SK-N-SH (cell line): ENCODE measurements around the gene MYO19. TPM values are rescaled to one million over a fixed set of nuclear protein-coding genes. Genes with fewer than 3 reads are reported as not detected.

Experiments
- CTCF ChIA-PET: fragments of 300-600, 350-600 bp; formaldehyde crosslinking; extraction: SDS; loops from one replicate; lab custom pipeline; 2021; lab: Yijun Ruan, JAX
- POLR2A ChIA-PET: fragments of 350-600 bp; sonication (Branson Sonifier 250); formaldehyde crosslinking; extraction: SDS; loops from one replicate; lab custom pipeline; 2020; ENCODE audit warnings: antibody characterized with exemption, inconsistent platforms; lab: Yijun Ruan, JAX
- DNase-seq: peaks from one replicate; pipeline ENCODE4 v3.0.0; 2012
- H2AFZ ChIP-seq: fragments of 200-600 bp; sonication (generic); 2 replicates; pipeline ENCODE4 v1.8.1; 2016; ENCODE audit warnings: antibody characterized with exemption, mild to moderate bottlenecking, low read depth
- H3F3A ChIP-seq: fragments of 200-600 bp; sonication (generic); replicated peaks from 2 replicates; pipeline ENCODE3; 2016; ENCODE audit warnings: antibody characterized with exemption, mild to moderate bottlenecking; ENCODE audit not compliant: insufficient read depth
- H3K27ac ChIP-seq, 2 experiments: fragments of 200-500 bp in 1 of 2; fragments of 200-600 bp in 1 of 2; sonication (Bioruptor generic) in 1 of 2; sonication (generic), shearing (Covaris generic) in 1 of 2; 2 replicates each; pipeline versions ENCODE4 v1.5.1 to v1.6.1; 2014 to 2016; ENCODE audit warnings: low read depth in 2 of 2, inconsistent platforms in 1 of 2, low read length in 1 of 2, mild to moderate bottlenecking in 1 of 2, mixed read lengths in 1 of 2
- H3K27me3 ChIP-seq: fragments of 200-600 bp; sonication (generic), shearing (Covaris generic); 2 replicates; pipeline ENCODE4 v1.6.1; 2016; ENCODE audit warnings: mixed run types; ENCODE audit not compliant: insufficient read depth
- H3K36me3 ChIP-seq, 2 experiments: fragments of 200-500 bp in 1 of 2; fragments of 200-600 bp in 1 of 2; sonication (Bioruptor generic) in 1 of 2; sonication (generic) in 1 of 2; replicated peaks in 1 of 2; 2 replicates each; pipeline versions ENCODE3 to v1.5.1; 2014 to 2016; ENCODE audit warnings: low read length in 1 of 2, mild to moderate bottlenecking in 1 of 2; ENCODE audit not compliant: insufficient read depth in 2 of 2, control insufficient read depth in 1 of 2
- H3K4me1 ChIP-seq, 2 experiments: fragments of 200-500 bp in 1 of 2; fragments of 200-600 bp in 1 of 2; sonication (Bioruptor generic) in 1 of 2; sonication (generic), shearing (Covaris generic) in 1 of 2; 2 replicates each; pipeline versions ENCODE4 v1.5.1 to v1.6.1; 2014 to 2016; ENCODE audit warnings: low read depth in 1 of 2, low read length in 1 of 2, mixed run types in 1 of 2; ENCODE audit not compliant: insufficient read depth in 2 of 2, control insufficient read depth in 1 of 2
- H3K4me2 ChIP-seq: fragments of 200-600 bp; sonication (generic), shearing (Covaris generic); 2 replicates; pipeline ENCODE4 v1.6.1; 2017; ENCODE audit warnings: mixed run types
- H3K4me3 ChIP-seq, 2 experiments: fragments of 200-500 bp in 1 of 2; fragments of 200-600 bp in 1 of 2; sonication (Bioruptor generic) in 1 of 2; sonication (generic), shearing (Covaris generic) in 1 of 2; 2 replicates each; pipeline versions ENCODE4 v1.5.1 to v1.8.1; 2014 to 2016; ENCODE audit warnings: low read depth in 2 of 2, inconsistent platforms in 1 of 2, low read length in 1 of 2, mild to moderate bottlenecking in 1 of 2, mixed read lengths in 1 of 2, moderate library complexity in 1 of 2
- H3K79me2 ChIP-seq: fragments of 200-600 bp; sonication (generic); 2 replicates; pipeline ENCODE4 v1.8.1; 2017; ENCODE audit warnings: mild to moderate bottlenecking; ENCODE audit not compliant: insufficient read depth
- H3K9ac ChIP-seq: fragments of 200-600 bp; sonication (generic); 2 replicates; pipeline ENCODE4 v1.6.1; 2017; ENCODE audit warnings: mixed run types
- H3K9me2 ChIP-seq: fragments of 200-600 bp; sonication (generic); 2 replicates; pipeline ENCODE4 v1.6.1; 2017; ENCODE audit warnings: mixed run types
- H3K9me3 ChIP-seq: fragments of 200-600 bp; sonication (generic); 2 replicates; pipeline ENCODE4 v1.6.1; 2017; ENCODE audit warnings: mixed run types, mild to moderate bottlenecking, moderate library complexity
- H4K20me1 ChIP-seq: fragments of 200-600 bp; sonication (generic); 2 replicates; pipeline ENCODE4 v1.6.1; 2017; ENCODE audit warnings: mild to moderate bottlenecking, mixed run types; ENCODE audit not compliant: insufficient read depth
- CHD2 ChIP-seq: fragments of 150-350 bp; IDR thresholded peaks from 2 replicates; pipeline ENCODE4 v1.6.1; 2018; ENCODE audit warnings: low read length; ENCODE audit not compliant: partially characterized antibody
- ELF1 ChIP-seq: IDR thresholded peaks from 2 replicates; pipeline ENCODE4 v1.4.0; 2012
- EP300 ChIP-seq, 2 experiments: IDR thresholded peaks; 2 replicates each; pipeline versions ENCODE4 v1.4.0 to v1.6.1; 2012; ENCODE audit warnings: borderline replicate concordance in 1 of 2, low read depth in 1 of 2, low read length in 1 of 2
- EZH2phosphoT487 ChIP-seq: fragments of 200-600 bp; sonication (generic); IDR thresholded peaks from 2 replicates; pipeline ENCODE4 v1.6.1; 2017; ENCODE audit warnings: low read depth, mixed run types, mild to moderate bottlenecking, antibody characterized with exemption, moderate library complexity, borderline replicate concordance
- FOSL2 ChIP-seq: IDR thresholded peaks from 2 replicates; pipeline ENCODE4 v1.4.0; 2012; ENCODE audit warnings: low read depth, mild to moderate bottlenecking, moderate library complexity, borderline replicate concordance
- FOXJ3 ChIP-seq: sonication (generic); formaldehyde crosslinking; IDR thresholded peaks from 2 replicates; pipeline ENCODE4 v1.5.1; 2020; ENCODE audit warnings: mild to moderate bottlenecking, missing genetic modification reagents
- FOXM1 ChIP-seq: IDR thresholded peaks from 2 replicates; pipeline ENCODE4 v1.4.0; 2012; ENCODE audit warnings: low read depth, mild to moderate bottlenecking
- GABPA ChIP-seq: IDR thresholded peaks from 2 replicates; pipeline ENCODE4 v1.4.0; 2012; ENCODE audit warnings: low read depth, mild to moderate bottlenecking
- GATA2 ChIP-seq: sonication (generic); formaldehyde crosslinking; IDR thresholded peaks from 2 replicates; pipeline ENCODE4 v1.5.0; 2020; ENCODE audit warnings: mild to moderate bottlenecking, missing genetic modification reagents
- NFIC ChIP-seq: IDR thresholded peaks from 2 replicates; pipeline ENCODE4 v1.4.0; 2012; ENCODE audit warnings: borderline replicate concordance
- PBX3 ChIP-seq: IDR thresholded peaks from 2 replicates; pipeline ENCODE4; 2012
- RAD21 ChIP-seq: IDR thresholded peaks from 2 replicates; pipeline ENCODE4 v1.6.1; 2012; ENCODE audit warnings: mild to moderate bottlenecking, low read length
- RFX5 ChIP-seq: IDR thresholded peaks from 2 replicates; pipeline ENCODE4 v1.6.1; 2012; ENCODE audit warnings: mild to moderate bottlenecking, improper control_type of control experiment, low read length
- RXRA ChIP-seq: IDR thresholded peaks from 2 replicates; pipeline ENCODE4 v1.4.0; 2012; ENCODE audit warnings: low read depth, mild to moderate bottlenecking, borderline replicate concordance
- SMC3 ChIP-seq: IDR thresholded peaks from 2 replicates; pipeline ENCODE4 v1.6.1; 2012; ENCODE audit warnings: low read depth, low read length, improper control_type of control experiment
- TAF1 ChIP-seq: IDR thresholded peaks from 2 replicates; pipeline ENCODE4 v1.6.1; 2012; ENCODE audit warnings: low read depth, mild to moderate bottlenecking, low read length, moderate library complexity, borderline replicate concordance
- TCF12 ChIP-seq: IDR thresholded peaks from 2 replicates; pipeline ENCODE4 v1.4.0; 2012
- YY1 ChIP-seq: IDR thresholded peaks from 2 replicates; pipeline ENCODE4 v1.4.0; 2012; ENCODE audit warnings: low read depth, mild to moderate bottlenecking
- WGBS: methylation state at CpG from one replicate; pipeline ENCODE4 v1.1.6; 2017; ENCODE audit warnings: low lambda C conversion rate; 5-methylcytosine and 5-hydroxymethylcytosine counted together
- polyA plus RNA-seq, 3 experiments: library from polyadenylated mRNA; depleted of rRNA; stranded (reverse); fragments of >200 nt; gene quantifications; 2 replicates each; pipeline ENCODE4 v1.2.3, GENCODE V29; 2012
- TF ChIP-seq, protein P1 (sequence below): fragments of 150-350 bp; IDR thresholded peaks from 2 replicates; pipeline ENCODE4 v1.6.1; 2016; ENCODE audit warnings: mild to moderate bottlenecking, low read depth, low read length
- TF ChIP-seq, protein P2 (sequence below): IDR thresholded peaks from 2 replicates; pipeline ENCODE4 v1.4.0; 2012; ENCODE audit warnings: low read depth, borderline replicate concordance
- TF ChIP-seq, protein P3 (sequence below): fragments of 200-600 bp; sonication (generic); IDR thresholded peaks from 2 replicates; pipeline ENCODE4 v1.6.1; 2017; ENCODE audit warnings: antibody characterized with exemption, mild to moderate bottlenecking, moderate library complexity
- TF ChIP-seq, protein P4 (sequence below): fragments of 150-350 bp; IDR thresholded peaks from 2 replicates; pipeline ENCODE4 v1.6.1; 2017; ENCODE audit warnings: antibody characterized with exemption, low read length, low read depth, borderline replicate concordance

Gene MYO19
- polyA plus RNA-seq, 1 of the 3 experiments (the other 2 are of a cell fraction): 61.6 TPM

DNA sequence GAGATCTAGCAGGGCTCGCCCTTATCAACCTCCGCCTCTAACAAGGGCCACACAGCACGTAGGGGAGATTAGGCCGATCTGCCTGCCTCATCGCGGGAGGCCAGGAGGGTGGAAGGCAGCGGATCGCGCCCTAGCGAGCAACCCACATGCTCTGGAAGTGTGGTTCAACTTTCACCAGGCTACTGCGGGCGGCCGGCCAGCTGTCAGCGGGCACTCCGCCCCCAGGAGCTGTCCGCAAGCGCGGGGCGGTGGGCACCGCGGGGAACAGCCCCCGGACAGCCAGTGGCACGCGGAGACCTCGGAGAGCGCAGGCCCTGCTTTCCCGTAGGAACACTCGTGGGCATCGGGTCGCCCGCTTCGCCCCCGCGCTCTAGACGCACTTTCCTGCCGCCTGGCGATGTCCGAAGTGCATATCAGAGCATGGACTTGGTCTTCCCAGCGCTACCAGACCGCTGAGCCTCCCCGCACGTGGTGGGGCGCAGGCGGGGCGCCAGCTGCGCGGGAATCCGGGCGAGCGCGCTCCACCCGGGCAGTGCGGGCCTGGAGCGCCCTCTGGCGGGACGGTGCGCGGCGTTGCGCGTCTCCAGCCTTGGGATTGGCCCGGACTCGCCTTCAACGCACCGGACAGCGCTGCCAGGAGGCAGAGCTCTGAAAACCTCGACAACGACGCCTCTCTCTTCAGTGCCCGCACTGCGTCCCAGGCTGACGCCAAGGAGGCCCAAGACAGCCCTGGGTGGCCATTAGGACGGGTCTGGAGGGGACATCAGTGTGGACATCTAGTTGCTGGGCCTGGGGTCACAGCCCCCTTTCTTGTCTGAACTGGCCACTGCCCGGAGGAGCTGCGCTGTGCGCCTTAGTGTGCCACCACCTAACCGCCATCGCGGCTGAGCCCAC lies 51.8 kb downstream of the MYO19 start:
- H3K36me3 ChIP-seq: no peaks in the 10 kb centered on the region
- peak; percentile 97 for DNase-seq
- no peaks in the 10 kb centered on the region for H3F3A ChIP-seq
- no peaks in the 10 kb centered on the region for H4K20me1 ChIP-seq
- no peak overlapping the region for H3K9ac ChIP-seq
- peaks cover 39% of the 10 kb centered on the region; the same call in 1 of the 2 replicates for H3K27me3 ChIP-seq
- POLR2A ChIA-PET: interaction anchor here (0.6 to 1.2 kb wide), 4 partner anchors 13 to 52 kb away, joined by 3 to 4 read pairs (median 4); partner anchors contain the start of genes MYO19 and PIGW
- no peaks in the 10 kb centered on the region for H3K9me3 ChIP-seq
- H3K4me2 ChIP-seq: peak overlapping the region; percentile 78
- no peak overlapping the region for H3K27ac ChIP-seq
- H3K4me3 ChIP-seq: peak overlapping the region; percentile 24 to 60; a peak in 3 of 4 replicates
- peak overlapping the region; percentile 94 for H2AFZ ChIP-seq
- CTCF ChIA-PET: interaction anchor here (0.6 to 1.7 kb wide), 40 partner anchors 8 to 945 kb away, joined by 3 to 24 read pairs (median 4); partner anchors contain the start of genes MYO19 and RDM1
- 4% methylated on average over 20 of the region's 79 CpGs for WGBS
- peaks cover 18% of the 10 kb centered on the region for H3K79me2 ChIP-seq
- H3K9me2 ChIP-seq: no peaks in the 10 kb centered on the region
- peaks cover 0 to 23% of the 10 kb centered on the region in 2 experiments; a peak in 2 of 4 replicates for H3K4me1 ChIP-seq
- TF ChIP-seq RAD21 (peak; percentile 83), GABPA (no peak), FOXM1 (no peak), EP300 (IDR thresholded peaks at IDR 0.05; ENCODE audit: borderline replicate concordance in 1 of 2, low read depth in 1 of 2, low read length in 1 of 2) (0 out of 4 replicates have a peak, but pooled peaks of 1 of the 2 experiments have one; percentile 12), SMC3 (peak; percentile 74), FOSL2 (no peak), RFX5 (no peak), TAF1 (no peak), PBX3 (no peak), FOXJ3 (CRISPR knock-in tag) (no peak), GATA2 (CRISPR knock-in tag) (no peak), EZH2phosphoT487 (no peak), YY1 (no peak), ELF1 (no peak), CHD2 (peak; percentile 63), RXRA (no peak), NFIC (no peak; the same call in 1 of the 2 replicates), TCF12 (no peak)
- TF ChIP-seq, protein P1, sequence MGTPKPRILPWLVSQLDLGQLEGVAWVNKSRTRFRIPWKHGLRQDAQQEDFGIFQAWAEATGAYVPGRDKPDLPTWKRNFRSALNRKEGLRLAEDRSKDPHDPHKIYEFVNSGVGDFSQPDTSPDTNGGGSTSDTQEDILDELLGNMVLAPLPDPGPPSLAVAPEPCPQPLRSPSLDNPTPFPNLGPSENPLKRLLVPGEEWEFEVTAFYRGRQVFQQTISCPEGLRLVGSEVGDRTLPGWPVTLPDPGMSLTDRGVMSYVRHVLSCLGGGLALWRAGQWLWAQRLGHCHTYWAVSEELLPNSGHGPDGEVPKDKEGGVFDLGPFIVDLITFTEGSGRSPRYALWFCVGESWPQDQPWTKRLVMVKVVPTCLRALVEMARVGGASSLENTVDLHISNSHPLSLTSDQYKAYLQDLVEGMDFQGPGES: no peak
- TF ChIP-seq, protein P2, sequence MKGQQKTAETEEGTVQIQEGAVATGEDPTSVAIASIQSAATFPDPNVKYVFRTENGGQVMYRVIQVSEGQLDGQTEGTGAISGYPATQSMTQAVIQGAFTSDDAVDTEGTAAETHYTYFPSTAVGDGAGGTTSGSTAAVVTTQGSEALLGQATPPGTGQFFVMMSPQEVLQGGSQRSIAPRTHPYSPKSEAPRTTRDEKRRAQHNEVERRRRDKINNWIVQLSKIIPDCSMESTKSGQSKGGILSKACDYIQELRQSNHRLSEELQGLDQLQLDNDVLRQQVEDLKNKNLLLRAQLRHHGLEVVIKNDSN: peak; percentile 43; the same call in 1 of the 2 replicates
- TF ChIP-seq, protein P3, sequence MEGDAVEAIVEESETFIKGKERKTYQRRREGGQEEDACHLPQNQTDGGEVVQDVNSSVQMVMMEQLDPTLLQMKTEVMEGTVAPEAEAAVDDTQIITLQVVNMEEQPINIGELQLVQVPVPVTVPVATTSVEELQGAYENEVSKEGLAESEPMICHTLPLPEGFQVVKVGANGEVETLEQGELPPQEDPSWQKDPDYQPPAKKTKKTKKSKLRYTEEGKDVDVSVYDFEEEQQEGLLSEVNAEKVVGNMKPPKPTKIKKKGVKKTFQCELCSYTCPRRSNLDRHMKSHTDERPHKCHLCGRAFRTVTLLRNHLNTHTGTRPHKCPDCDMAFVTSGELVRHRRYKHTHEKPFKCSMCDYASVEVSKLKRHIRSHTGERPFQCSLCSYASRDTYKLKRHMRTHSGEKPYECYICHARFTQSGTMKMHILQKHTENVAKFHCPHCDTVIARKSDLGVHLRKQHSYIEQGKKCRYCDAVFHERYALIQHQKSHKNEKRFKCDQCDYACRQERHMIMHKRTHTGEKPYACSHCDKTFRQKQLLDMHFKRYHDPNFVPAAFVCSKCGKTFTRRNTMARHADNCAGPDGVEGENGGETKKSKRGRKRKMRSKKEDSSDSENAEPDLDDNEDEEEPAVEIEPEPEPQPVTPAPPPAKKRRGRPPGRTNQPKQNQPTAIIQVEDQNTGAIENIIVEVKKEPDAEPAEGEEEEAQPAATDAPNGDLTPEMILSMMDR: peak; percentile 84
- TF ChIP-seq, protein P4, sequence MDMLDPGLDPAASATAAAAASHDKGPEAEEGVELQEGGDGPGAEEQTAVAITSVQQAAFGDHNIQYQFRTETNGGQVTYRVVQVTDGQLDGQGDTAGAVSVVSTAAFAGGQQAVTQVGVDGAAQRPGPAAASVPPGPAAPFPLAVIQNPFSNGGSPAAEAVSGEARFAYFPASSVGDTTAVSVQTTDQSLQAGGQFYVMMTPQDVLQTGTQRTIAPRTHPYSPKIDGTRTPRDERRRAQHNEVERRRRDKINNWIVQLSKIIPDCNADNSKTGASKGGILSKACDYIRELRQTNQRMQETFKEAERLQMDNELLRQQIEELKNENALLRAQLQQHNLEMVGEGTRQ: no peak
